ENCODE measurements around the gene RETSAT.
"Not testable (repeated sequence)": the region's sequence is repeated elsewhere in the genome, so short reads cannot be mapped to it uniquely, and the experiment has no call there.

RETSAT gene

DNA sequence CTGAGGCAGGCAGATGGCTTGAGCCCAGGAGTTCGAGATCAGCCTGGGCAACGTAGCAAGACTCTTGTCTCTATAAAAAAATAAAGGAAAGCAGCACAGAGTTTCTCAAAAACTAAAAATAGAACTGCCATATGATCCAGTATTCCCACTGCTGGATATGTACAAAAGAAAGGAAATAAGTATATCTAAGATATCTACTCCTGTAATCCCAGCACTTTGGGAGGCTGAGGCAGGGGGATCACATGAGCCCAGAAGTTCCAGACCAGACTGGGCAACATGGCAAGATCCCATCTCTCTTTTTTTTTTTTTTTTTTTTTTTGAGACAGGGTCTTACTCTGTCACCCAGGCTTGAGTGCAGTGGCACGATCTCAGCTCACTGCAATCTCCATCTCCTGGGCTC, 24.6 kb downstream of the RETSAT start:
- not testable (repeated sequence) for DNase-seq

DNA sequence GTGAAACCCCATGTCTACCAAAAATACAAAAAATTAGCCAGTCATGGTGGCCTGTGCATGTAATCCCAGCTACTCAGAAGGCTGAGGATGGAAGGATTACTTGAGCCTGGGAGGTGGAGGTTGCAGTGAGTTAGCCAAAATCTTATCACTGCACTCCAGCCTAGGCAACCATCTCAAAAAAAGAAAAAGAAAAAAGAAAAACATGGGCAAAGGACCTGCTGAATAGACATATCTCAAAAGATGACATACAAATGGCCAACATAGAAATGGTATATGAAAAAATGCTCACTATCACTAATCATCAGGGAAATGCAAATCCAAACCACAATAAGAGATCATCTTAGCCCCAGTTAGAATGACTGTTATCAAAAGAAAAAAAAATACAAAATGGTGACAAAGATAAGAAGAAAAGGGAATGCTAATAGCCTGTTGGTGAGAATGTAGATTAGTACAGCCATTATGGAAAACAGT, 25.1 kb downstream of the RETSAT start:
- no peak for DNase-seq

DNA sequence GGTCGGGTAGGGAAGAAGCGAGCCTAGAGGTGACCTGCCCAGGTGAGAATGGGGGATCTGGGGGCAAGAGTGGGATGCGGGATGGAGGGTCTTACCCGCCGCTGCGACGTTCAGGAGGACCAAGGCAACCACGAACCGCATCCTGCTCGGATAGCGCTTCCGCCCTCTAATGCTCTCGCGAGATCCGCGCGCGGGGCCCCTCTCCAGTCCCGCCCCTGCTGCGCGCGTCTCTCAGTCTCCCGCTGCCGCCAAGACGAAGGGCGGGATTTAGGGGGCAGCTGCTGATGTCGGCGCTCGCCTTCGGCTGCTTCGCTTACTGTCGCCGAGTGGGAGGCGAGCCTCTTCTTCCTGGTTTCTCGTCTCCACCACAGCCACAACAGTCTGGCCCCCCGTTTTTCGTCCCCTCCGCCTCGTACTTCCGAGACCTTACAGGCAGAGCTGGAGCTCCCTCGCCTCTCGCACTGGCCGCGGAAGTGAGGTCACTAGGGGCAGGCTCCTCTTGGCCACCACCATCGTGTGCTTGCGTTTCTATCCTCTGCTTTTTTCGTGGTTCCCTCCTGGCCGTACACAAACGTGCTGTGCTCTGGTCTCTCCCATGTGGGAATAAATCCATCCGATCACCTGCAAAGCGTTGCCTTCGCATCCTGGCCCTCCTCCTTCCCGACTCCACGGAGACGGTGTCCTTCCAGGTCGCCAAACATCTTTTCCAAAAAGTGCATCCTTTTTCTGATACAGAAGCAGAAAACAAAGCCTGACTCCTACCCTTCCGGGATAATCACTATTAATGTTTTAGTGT, 26.3 kb downstream of the RETSAT start, which contains the start of gene TGOLN2:
TSS of gene TGOLN2 (minus strand) at position 168 of the 796 bp plus-strand sequence. CDS start at position 141, 27 bp downstream.
- DNase-seq, result peak; percentile 91

DNA sequence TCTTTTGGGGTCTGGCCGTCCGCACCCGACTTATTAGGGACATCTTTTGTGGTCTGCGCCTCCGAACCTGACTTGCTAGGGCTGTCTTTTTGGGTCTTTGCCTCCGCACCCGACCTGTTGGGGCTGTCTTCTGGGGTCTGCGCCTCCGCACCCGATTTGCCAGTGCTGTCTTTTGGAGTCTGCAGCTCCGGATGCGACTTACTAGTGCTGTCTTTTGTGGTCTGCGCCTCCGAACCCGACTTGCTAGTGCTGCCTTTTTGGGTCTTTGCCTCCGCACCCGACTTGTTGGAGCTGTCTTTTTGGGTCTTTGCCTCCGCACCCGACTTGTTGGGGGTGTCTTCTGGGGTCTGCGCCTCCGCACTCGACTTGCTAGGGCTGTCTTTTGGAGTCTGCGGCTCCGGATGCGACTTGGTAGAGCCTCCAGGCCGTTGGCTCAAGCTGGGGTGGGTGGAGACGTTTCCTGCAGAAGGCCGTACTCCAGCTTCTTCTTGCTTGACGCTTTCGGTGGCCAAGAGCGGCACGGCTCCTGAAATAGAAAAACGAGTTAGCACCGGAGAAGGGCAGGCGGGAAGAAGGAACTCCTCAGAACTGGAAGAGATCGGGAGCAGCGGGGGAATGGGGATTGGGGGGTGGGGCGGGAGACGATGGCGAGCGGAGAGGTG, 27.0 kb downstream of the RETSAT start:
- no peak for DNase-seq

DNA sequence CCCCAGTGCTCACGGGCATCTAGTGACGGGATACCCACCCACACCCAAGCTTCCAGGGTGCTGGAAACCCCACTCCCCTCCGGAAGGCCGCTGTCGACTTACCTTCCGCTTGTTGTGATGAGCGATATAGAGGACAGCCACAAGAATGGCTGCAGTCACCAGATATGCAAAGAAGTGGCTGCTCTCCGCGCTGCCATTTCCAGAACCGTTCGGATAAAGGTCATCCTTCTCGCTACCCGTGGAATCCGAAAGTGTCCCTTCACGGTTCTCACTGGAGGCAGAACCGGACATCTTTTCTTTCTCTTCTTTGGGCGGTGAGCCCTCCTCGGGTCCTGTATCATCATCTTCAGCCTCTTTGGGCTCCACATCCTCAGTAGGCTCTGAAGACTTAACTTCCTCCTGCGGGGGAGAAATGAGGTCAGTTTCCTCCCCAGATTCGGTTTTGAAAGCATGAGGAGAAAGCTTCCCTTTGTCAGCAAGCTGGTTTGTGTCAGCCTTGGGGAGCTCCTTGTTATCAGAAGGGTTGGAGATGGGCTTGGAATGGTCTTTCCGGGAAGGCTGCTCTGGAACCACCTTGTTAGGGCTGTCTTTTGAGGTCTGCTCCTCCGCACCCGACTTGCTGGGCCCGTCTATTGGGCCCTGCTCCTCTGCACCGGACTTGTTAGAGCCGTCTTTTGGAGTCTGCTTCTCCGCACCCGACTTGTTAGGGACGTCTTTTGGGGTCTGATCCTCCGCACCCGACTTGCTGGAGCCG, 27.7 kb downstream of the RETSAT start:
- DNase-seq, result peak; percentile 34

DNA sequence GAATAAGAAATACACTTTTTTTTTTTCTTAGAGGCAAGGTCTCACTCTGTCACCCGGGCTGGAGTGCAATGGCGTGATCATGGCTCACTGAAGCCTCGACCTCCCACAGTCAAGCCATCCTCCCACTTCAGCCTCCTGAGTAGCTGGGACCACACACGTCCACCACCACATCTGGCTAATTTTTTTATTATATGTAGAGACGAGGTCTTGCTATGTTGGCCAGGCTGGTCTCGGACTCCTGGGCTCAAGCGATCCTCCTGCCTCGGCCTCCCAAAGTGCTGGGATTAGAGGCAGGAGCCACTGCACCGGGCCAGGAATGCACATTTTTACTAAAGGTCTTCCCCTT, 28.9 kb downstream of the RETSAT start:
- no peak for DNase-seq

DNA sequence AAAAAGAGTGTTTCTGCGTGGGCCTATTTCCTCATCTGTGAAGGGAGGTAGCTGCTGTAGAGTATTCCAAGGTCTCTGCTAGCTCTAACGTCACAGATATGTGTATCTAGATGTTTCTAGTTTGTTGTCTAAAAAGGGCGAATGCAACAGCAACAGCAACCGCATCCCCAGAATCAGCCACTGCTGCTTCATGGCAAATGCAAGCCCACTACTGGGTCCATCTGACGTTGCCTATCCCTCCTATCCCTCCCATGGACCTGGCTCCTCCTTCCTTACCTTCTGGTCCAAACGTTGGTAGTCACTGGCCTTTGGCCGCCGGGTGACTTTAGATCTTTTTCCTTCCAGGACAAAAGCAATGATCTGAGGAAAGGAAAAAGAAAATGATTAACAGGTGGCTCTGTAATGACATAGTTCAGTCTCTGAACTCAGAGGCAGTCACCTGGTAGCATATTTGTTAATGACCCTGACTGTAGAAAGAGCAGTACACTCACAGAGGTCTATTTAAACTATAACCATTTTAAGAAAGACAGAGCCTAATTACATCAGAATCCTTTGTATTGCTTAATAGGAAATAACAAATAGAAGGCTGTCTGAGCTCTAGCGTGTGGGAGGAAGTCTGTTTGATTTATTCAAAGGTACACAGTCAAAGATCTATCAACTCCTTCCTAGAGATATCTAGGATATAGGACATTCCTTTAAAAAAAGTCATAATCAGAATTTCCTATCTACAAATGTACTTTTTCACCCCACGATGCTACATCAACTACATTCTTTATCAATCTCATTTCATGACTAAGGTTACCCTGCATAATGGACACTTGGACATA, 29.5 kb downstream of the RETSAT start:
- no peak for DNase-seq

DNA sequence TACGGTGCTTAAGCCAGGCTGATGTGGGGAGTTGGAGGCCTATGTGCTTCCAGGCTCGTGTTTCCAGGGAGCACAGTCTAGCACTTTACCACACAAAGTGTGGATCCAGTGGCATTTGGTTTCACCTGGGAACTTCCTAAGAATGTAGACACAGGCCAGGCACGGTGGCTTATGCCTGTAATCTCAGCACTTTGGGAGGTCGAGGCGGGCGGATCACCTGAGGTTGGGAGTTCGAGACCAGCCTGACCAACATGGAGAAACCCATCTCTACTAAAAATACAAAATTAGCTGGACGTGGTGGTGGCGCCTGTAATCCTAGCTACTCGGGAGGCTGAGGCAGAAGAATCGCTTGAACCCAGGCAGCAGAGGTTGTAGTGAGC, 30.4 kb downstream of the RETSAT start:
- DNase-seq, result not testable (repeated sequence)

DNA sequence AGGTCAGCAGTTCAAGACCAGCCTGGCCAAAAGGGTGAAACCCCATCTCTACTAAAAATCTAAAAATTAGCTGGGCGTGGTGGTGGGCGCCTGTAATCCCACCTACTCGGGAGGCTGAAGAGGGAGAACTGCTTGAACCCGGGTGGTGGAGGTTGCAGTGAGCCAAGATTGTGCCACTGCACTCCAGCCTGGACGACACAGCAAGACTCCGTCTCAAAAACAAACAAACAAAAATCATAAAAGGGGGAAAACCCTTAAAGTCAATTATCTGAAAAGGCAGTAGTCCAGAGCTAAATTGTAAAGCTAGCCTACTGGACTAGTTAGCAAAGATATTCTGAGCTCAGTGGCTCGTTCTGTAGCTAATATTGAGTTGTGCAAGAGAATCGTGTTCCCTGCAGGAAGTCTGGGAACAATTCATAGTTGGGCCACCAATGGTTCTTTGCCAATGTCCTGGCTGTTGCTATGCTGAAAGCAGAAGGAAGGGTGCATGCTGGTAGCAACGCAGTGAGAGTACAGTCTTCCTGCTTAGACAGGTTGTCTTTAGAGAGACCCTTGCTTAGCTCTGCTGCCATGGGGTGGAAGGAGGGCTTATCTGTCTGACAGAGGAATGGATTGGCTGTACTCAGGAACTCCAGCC, 30.9 kb downstream of the RETSAT start:
- DNase-seq, result no peak

DNA sequence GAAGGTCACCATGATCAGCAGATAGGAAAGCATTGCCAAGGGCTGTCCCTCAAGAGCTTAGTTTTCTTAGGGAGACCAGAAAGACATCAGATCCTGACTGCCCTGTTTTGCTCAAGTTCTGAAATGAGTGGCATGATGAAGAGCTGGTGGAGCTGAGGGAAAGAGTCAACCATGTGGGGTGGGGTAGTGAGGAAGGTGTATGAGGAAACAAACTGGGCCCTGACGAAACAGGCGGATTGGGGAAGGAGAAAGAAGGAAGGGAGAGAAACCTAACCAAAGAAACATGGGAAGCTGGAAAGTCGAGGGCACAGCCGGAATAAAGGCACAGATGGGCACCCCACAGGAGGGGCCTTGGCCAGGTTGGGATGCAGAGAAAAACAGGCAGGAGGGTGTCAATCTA, 34.5 kb downstream of the RETSAT start:
- DNase-seq, result no peak

DNA sequence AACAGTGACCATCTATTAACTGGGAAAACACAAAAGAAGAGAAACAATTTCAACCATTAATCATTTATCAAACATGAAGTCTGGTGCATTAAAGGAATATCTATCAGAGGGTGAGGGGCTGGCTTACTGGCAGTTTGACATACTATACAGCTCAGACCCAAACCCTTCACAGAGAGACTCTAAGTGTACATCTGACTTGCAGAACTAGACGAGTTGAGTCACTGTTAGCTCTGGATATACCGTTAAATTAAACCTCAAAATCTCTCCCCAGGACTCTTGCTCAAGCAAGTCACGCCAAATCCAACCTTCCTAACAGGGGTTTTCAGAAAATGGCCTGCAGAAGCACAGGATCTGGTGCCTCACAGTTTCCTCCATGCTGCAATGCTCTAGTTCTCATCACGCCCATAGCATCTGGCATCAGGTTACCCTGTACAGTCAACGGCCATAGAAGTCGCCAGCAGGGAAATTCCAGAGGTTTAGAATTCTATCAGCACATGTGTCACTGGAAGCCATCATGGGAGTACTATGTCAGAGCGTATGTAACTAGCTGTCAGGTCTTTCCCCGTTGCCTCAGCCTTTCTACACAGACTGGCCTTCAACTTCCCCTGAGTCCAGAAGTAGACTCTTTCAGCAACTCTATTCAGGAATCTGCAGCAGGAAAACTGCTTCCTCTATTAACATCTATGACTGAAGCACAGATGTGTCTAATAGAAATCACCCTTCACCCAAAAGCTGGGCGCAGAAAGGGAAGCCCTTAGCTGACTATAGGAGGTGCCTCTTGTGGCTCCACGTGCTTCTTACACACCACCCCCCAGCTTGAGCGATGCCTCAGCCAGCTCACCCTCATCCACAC, 35.9 kb downstream of the RETSAT start:
- no peak for DNase-seq

DNA sequence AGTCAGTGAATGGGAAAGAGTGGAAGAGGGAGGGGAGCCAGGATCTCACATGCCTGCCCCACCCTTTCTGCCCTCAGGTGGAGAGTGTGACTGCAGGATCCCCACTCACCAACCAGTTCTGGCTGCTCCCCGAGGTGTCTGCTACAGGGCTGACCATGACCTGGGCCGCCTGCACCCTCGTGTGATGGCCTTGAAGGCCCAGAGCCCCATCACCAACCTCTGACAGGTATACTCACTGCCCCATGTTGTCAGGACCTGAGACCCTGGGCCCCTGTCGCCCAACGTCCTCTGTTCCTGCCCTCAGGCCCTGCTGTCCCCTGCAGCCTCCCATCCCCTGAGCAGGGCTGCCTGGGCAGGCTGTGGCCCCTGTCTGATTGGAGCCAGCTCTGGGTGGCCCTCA, 38.4 kb downstream of the RETSAT start:
- not testable (repeated sequence) for DNase-seq

DNA sequence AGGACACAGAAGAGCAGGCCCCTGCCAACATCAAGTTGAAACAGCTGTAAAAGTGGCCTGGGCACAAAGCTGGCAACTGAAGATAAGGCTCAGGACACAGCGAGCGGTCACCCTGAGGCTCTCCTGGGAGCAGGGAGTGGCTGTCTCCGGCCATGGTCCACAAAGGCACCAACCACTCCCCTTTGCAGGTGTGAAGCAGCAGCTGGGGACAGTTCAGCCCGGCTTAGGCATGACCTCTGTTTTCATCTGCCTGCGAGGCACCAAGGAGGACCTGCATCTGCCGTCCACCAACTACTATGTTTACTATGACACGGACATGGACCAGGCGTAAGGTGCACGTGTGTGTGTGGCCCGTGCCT, 39.5 kb downstream of the RETSAT start:
- DNase-seq, result no peak

DNA sequence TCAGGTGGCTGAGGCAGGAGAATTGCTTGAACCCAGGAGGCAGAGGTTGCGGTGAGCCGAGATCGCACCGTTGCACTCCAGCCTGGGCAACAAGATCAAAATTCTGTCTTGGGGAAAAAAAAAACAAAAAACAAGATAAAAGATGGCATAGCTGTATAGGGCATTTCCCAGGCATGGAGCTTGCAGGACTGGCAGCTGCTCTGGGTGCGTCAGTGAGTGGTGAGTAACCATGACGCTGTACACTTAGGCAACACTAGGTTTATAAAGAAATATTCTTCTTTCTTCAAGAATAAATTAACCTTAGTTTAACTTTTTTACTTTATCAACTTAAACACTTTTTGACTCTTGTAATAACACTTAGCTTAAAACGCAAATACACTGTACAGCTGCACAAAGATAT, 41.9 kb downstream of the RETSAT start:
- DNase-seq, result no peak

DNA sequence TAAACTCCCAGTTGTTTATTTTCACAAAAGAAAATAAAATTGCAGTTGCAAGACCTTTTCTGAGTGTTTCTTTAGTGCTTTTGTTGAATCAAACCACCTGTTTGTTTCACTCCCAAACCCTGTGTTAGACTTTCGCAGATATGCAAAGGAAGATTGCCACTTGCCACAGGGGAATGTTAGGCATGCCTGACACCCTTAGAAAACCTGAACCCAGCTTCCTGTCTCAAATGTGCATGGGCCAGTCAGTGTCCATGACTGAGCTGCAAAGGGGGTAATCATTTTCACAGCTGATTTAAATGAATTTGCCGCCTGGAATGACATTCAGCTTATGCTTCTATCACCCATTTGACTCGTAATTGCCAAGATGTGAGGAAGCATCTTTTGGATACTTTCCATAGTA, 44.0 kb downstream of the RETSAT start:
- DNase-seq, result no peak

DNA sequence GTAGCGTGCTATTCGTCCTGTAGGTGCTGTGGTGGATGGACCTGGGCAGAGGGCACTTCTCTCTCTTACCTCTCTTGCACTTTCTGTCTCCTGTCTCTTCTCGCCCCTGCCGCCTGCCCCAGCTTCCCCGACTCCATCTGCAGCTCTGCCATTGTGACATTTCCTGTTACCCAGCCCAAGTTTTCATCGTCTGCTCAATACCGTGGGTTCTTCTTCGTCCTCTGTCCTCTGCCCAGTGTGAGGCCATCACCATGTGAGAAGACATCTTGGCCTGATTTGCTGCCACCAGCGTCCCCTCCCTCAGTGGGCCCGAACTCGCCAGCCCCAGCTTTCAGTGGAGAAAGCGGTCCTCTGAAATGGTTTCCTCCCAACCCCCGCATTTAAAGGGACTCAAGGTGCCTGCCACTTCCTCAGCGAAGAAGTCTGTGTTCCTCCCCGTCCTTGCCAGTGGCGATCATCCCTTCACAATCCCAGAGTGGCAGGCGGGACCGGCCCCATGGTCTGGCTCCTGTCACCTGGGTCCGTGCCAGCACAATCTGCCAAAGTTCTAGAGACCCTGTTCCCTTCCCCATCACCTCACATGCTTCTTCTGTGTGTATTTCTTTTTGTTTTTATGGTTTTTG, 44.5 kb downstream of the RETSAT start:
- no peak for DNase-seq

DNA sequence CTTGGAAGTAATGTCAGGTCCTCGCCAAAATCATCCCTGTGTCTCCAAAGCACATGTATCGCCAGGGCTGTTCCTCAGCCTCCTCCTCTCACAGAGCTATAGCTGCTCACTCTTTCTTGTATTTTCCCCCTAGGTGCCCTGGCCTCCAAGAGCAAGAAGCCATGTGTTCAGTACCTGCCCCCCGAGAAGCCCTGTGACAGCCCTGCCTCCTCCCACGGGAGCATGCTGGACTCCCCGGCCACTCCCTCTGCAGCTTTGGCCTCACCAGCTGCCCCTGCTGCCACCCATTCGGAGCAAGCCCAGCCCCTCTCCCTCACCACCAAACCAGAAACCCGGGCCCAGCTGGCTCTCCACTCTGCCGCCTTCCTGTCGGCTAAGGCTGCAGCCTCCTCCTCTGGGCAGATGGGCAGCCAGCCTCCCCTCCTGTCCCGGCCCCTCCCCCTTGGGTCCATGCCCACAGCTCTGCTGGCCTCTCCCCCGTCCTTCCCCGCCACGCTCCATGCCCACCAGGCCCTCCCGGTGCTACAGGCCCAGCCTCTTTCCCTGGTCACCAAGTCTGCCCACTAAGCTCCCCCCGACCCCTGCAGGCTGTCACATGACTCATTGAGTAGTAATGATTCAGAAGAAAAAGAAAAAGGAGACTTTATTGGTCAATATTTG, 45.3 kb downstream of the RETSAT start:
- DNase-seq, result no peak

DNA sequence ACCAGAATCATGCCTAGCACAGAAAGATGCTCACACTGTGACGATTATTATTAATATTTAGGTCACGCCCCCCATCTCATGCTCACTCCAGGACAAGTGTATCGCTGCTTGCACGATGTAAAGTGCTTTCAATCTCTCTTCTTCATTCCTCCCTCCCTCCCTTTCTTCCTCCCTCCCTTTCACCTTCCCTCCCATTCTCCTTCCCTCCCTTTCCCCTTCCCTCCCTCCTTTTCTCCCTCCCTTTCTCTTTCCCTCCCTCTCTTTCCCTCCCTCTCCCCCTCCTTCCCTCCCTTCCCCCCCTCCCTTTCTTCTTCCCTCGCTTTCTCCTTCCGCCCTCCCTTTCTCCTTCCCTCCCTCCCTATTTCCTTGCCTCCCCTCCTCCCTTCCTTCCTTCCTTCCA, 46.1 kb downstream of the RETSAT start:
- no peak for DNase-seq

DNA sequence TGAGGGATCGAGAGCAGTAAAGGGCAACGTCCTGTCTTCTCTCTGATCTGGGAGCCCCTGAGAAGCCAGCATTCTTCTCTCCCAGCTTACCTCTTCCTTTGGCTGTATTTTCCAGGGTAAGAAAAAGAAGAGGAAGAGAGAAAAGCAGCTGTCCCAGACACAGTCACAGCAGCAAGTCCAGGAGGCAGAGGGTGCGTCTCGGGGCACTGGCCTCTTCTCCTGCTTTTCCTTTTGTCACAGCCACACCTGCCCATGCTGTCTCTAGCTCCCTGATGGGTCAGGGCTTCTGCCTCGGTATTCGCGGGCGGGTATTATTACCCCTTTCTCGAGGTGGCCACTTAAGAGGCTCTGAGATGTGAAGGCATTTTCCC, 46.8 kb downstream of the RETSAT start:
- no peak for DNase-seq

DNA sequence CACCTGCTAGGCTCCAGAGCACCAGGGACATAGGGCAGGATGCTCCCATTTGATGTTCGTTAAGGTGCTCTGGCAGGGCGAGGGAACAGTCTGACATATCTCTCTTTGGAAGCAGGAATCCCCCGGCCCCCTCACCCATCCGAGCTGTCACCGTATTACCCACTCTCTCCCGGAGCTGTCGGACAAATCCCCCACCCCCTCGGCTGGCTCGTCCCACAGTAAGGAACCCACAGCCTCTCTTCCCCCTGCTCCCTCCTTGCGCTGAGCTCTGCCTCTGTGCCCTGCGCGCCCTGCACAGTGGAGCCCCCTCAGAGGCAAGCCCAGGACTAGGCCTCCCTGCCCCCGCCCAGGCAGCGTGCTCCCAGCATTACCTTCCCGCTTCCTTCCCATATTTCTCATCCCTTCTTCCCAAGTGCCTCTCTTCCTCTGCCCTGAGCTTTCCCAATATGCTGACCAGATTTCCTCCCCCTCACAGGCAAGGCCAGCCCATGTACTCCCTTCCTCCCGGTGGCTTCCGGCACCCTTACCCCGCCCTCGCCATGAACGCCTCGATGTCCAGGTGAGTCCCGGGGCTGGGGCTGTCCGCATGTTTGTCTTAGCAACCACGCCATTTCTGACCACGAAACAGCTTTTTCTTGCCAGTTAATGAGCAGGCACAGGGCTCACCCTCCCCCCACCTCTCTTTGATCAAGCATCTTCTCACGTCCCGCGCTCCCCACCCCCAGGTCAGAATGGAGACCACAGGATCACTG, 50.4 kb downstream of the RETSAT start:
- DNase-seq, result no peak
